ENCODE results near the gene SLX4IP. TPM values are rescaled to one million over a fixed set of nuclear protein-coding genes. Genes with fewer than 3 reads are reported as not detected.

SLX4IP gene
- total RNA-seq, 1 donor, result 4.0 TPM

DNA sequence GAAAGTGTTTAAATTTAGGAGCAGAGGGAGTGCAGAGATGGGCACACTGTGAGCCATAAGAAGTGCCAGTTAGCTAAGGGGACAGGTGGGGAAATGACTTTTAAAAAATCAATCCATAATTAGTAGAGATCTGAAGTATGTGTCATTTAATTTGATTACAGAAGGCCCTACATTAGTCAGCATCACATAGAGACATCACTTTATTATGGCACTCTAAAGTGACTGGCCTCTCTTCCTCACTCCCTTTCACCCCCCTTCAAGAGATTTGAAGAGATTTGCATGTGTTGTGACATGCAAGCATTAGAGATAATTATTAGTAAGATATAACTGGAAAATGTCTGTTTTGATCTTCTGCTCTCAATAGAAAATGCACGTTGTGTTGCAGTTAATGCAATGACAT is 86.7 kb downstream of the SLX4IP start:
- Histone ChIP-seq H3K4me3 (ENCODE audit: insufficient read depth, low read length) (no peak overlapping the region), H3K9me3 (ENCODE audit: low read depth, low read length) (no peaks in the 10 kb centered on the region), H2AFZ (ENCODE audit: low read length) (no peak overlapping the region), H3K79me2 (ENCODE audit: insufficient read depth, low read length) (no peaks in the 10 kb centered on the region), H3K4me1 (ENCODE audit: insufficient read depth, low read length) (peaks cover 26% of the 10 kb centered on the region), H3K27ac (ENCODE audit: low read depth, low read length) (peak overlapping the region; percentile 79), H3K27me3 (ENCODE audit: insufficient read depth, low read length) (no peaks in the 10 kb centered on the region), H4K20me1 (ENCODE audit: insufficient read depth, low read length) (no peaks in the 10 kb centered on the region), H3K4me2 (ENCODE audit: insufficient read depth, low read length) (peak overlapping the region; percentile 76), H3K36me3 (ENCODE audit: insufficient read depth, low read length) (no peaks in the 10 kb centered on the region)
- no peak for DNase-seq (ENCODE audit: insufficient read length, low spot score, missing footprints)
- TF ChIP-seq, protein P1, sequence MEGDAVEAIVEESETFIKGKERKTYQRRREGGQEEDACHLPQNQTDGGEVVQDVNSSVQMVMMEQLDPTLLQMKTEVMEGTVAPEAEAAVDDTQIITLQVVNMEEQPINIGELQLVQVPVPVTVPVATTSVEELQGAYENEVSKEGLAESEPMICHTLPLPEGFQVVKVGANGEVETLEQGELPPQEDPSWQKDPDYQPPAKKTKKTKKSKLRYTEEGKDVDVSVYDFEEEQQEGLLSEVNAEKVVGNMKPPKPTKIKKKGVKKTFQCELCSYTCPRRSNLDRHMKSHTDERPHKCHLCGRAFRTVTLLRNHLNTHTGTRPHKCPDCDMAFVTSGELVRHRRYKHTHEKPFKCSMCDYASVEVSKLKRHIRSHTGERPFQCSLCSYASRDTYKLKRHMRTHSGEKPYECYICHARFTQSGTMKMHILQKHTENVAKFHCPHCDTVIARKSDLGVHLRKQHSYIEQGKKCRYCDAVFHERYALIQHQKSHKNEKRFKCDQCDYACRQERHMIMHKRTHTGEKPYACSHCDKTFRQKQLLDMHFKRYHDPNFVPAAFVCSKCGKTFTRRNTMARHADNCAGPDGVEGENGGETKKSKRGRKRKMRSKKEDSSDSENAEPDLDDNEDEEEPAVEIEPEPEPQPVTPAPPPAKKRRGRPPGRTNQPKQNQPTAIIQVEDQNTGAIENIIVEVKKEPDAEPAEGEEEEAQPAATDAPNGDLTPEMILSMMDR (IDR thresholded peaks at IDR 0.05; ENCODE audit: extremely low read depth, low read depth, low read length), result no peak

DNA sequence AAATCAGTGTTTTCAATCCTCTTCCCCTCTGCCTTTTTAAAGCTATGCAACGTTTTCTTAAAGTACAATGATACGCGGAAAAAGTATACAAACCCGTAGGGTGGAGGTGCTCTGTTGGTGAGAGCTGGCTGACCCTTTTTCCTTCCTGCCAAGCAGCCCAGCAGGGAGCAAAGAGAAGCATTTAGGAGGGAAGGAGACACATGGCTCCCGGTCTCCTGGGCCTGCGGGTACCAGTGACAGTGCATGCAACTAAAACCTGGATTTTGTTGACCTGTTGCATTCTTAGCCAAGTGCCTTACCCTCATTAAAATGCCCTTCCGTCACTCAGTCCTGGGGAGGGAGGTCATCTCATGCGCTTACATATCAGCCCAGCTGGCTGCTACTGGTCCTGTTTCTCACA is 87.2 kb downstream of the SLX4IP start:
- H3K4me3 ChIP-seq (ENCODE audit: insufficient read depth, low read length), result no peak overlapping the region
- H2AFZ ChIP-seq (ENCODE audit: low read length), result no peak overlapping the region
- H3K4me1 ChIP-seq (ENCODE audit: insufficient read depth, low read length), result peaks cover 26% of the 10 kb centered on the region
- DNase-seq (ENCODE audit: insufficient read length, low spot score, missing footprints), result no peak
- H3K36me3 ChIP-seq (ENCODE audit: insufficient read depth, low read length), result no peaks in the 10 kb centered on the region
- H4K20me1 ChIP-seq (ENCODE audit: insufficient read depth, low read length), result no peaks in the 10 kb centered on the region
- H3K79me2 ChIP-seq (ENCODE audit: insufficient read depth, low read length), result no peaks in the 10 kb centered on the region
- no peak overlapping the region for H3K4me2 ChIP-seq (ENCODE audit: insufficient read depth, low read length)
- no peaks in the 10 kb centered on the region for H3K27me3 ChIP-seq (ENCODE audit: insufficient read depth, low read length)
- no peaks in the 10 kb centered on the region for H3K9me3 ChIP-seq (ENCODE audit: low read depth, low read length)
- no peak overlapping the region for H3K27ac ChIP-seq (ENCODE audit: low read depth, low read length)
- TF ChIP-seq, protein P1 (IDR thresholded peaks at IDR 0.05; ENCODE audit: extremely low read depth, low read depth, low read length), result no peak

DNA sequence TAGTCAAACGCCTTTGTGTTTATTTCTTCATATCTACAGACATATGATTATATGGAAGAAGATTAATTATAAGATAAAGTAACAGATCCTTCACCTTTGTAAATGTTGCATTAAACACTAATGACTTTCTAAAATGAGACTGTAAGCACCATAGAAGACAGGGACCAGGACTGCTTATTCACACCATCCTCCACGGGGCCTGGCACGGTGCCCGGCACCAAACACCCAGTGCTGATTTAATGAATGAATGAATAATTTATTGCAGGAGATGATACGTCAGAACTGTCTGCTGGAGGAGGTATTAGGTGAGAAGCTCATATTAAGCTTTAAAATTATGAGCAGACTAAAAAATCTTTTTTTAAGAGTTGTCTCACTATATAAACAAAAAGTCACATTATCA is 88.3 kb downstream of the SLX4IP start:
- no peak overlapping the region for H3K4me3 ChIP-seq (ENCODE audit: insufficient read depth, low read length)
- no peaks in the 10 kb centered on the region for H3K36me3 ChIP-seq (ENCODE audit: insufficient read depth, low read length)

DNA sequence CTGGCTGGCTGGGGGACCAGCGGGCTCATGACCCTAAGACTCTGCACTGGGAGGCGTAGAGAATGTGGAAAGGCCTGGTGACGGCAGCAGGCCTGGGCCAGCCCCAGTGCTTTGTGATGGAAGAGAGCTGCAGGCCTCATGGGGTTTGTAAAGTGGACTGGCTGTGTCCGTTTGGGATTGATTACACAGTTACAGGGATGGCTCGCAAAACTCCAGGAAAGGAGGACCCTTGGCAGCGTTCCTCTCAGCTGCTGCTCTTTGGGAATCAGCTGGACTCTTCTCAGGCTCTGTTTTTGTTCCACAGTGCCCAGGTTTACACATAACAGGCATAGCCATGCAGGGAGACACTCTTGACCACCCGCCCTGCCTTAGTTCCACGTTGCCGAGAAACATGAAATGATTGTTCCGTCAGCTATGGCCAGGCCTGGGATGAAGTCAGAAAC is 89.0 kb downstream of the SLX4IP start:
- no peaks in the 10 kb centered on the region for H3K79me2 ChIP-seq (ENCODE audit: insufficient read depth, low read length)
- H3K4me2 ChIP-seq (ENCODE audit: insufficient read depth, low read length), result peak overlapping the region; percentile 10
- H3K4me1 ChIP-seq (ENCODE audit: insufficient read depth, low read length), result peaks cover 26% of the 10 kb centered on the region
- H2AFZ ChIP-seq (ENCODE audit: low read length), result peak overlapping the region; percentile 56
- no peak overlapping the region for H3K4me3 ChIP-seq (ENCODE audit: insufficient read depth, low read length)
- H3K27ac ChIP-seq (ENCODE audit: low read depth, low read length), result peak overlapping the region; percentile 64
- no peaks in the 10 kb centered on the region for H3K36me3 ChIP-seq (ENCODE audit: insufficient read depth, low read length)
- TF ChIP-seq, protein P1 (IDR thresholded peaks at IDR 0.05; ENCODE audit: extremely low read depth, low read depth, low read length), result no peak
- H4K20me1 ChIP-seq (ENCODE audit: insufficient read depth, low read length), result no peaks in the 10 kb centered on the region
- no peak for DNase-seq (ENCODE audit: insufficient read length, low spot score, missing footprints)
- H3K9me3 ChIP-seq (ENCODE audit: low read depth, low read length), result no peaks in the 10 kb centered on the region
- H3K27me3 ChIP-seq (ENCODE audit: insufficient read depth, low read length), result no peaks in the 10 kb centered on the region

More for the DNA sequence above, 88.3 kb downstream of the SLX4IP start:
- Histone ChIP-seq H3K27ac (ENCODE audit: low read depth, low read length) (peak overlapping the region; percentile 64), H3K4me1 (ENCODE audit: insufficient read depth, low read length) (peaks cover 26% of the 10 kb centered on the region), H3K9me3 (ENCODE audit: low read depth, low read length) (no peaks in the 10 kb centered on the region), H3K79me2 (ENCODE audit: insufficient read depth, low read length) (no peaks in the 10 kb centered on the region), H3K4me2 (ENCODE audit: insufficient read depth, low read length) (no peak overlapping the region), H4K20me1 (ENCODE audit: insufficient read depth, low read length) (no peaks in the 10 kb centered on the region), H2AFZ (ENCODE audit: low read length) (no peak overlapping the region), H3K27me3 (ENCODE audit: insufficient read depth, low read length) (no peaks in the 10 kb centered on the region)
- no peak for DNase-seq (ENCODE audit: insufficient read length, low spot score, missing footprints)
- TF ChIP-seq, protein P1 (IDR thresholded peaks at IDR 0.05; ENCODE audit: extremely low read depth, low read depth, low read length), result no peak
